Smooth muscle cell (in vitro differentiated cells): ENCODE data around the gene KCNG2. TPM values are rescaled to one million over a fixed set of nuclear protein-coding genes. Genes with fewer than 3 reads are reported as not detected.

Source experiments
- DNase-seq: peaks from one replicate; lab custom pipeline; 2025; ENCODE audit not compliant: unreplicated experiment; lab: John Stamatoyannopoulos, UW
- H2AFZ ChIP-seq: fragments of 200-600 bp; sonication (generic); 2 replicates; pipeline ENCODE4 v1.6.0; 2016; ENCODE audit warnings: antibody characterized with exemption, low read depth, mild to moderate bottlenecking
- H3F3A ChIP-seq: fragments of 200-600 bp; sonication (generic); 2 replicates; pipeline ENCODE4 v1.6.0; 2017; ENCODE audit warnings: antibody characterized with exemption, low read depth
- H3K27ac ChIP-seq: fragments of 200-600 bp; sonication (generic); 2 replicates; pipeline ENCODE4 v1.5.1; 2016; ENCODE audit warnings: low read depth, mild to moderate bottlenecking
- H3K27me3 ChIP-seq: fragments of 200-600 bp; sonication (generic); 2 replicates; pipeline ENCODE4 v1.6.1; 2016; ENCODE audit warnings: low read depth, mild to moderate bottlenecking
- H3K36me3 ChIP-seq: fragments of 200-600 bp; sonication (generic); 2 replicates; pipeline ENCODE4 v1.5.1; 2016; ENCODE audit warnings: low read depth
- H3K4me1 ChIP-seq: fragments of 200-600 bp; sonication (generic); 2 replicates; pipeline ENCODE4 v1.5.1; 2016; ENCODE audit warnings: low read depth
- H3K4me2 ChIP-seq: fragments of 200-600 bp; sonication (generic); 2 replicates; pipeline ENCODE4 v1.6.0; 2016; ENCODE audit warnings: mild to moderate bottlenecking
- H3K4me3 ChIP-seq: fragments of 200-600 bp; sonication (generic); 2 replicates; pipeline ENCODE4 v1.5.1; 2016; ENCODE audit warnings: mild to moderate bottlenecking
- H3K79me2 ChIP-seq: fragments of 200-600 bp; sonication (generic); 2 replicates; pipeline ENCODE4 v1.6.0; 2016; ENCODE audit warnings: low read depth, mild to moderate bottlenecking
- H3K9ac ChIP-seq: fragments of 200-600 bp; sonication (generic); 2 replicates; pipeline ENCODE4 v1.6.0; 2016; ENCODE audit warnings: low read depth
- H3K9me3 ChIP-seq: fragments of 200-600 bp; sonication (generic); replicated peaks from 2 replicates; pipeline ENCODE4 v1.5.1; 2016; ENCODE audit warnings: low read depth
- H4K20me1 ChIP-seq: fragments of 200-600 bp; sonication (generic); 2 replicates; pipeline ENCODE4 v1.6.0; 2016; ENCODE audit warnings: low read depth
- WGBS: methylation state at CpG from one replicate; pipeline ENCODE4 v1.1.7; 2016; ENCODE audit warnings: low lambda C conversion rate; 5-methylcytosine and 5-hydroxymethylcytosine counted together
- polyA plus RNA-seq: library from polyadenylated mRNA; unstranded; fragments of >200 nt; fragmentation: Nextera tagmentation; extraction: Ambion mirVana; gene quantifications from 2 replicates; pipeline ENCODE4 v1.2.1, GENCODE V29; 2016
- total RNA-seq: library from RNA; depleted of rRNA; stranded (reverse); fragments of >200 nt; gene quantifications from 2 replicates; pipeline ENCODE4 v1.2.3, GENCODE V29; 2014
- TF ChIP-seq, protein P1 (sequence below): fragments of 200-600 bp; sonication (generic); IDR thresholded peaks from 2 replicates; pipeline ENCODE4 v1.5.1; 2017; ENCODE audit warnings: borderline replicate concordance, mild to moderate bottlenecking, antibody characterized with exemption; ENCODE audit not compliant: insufficient read depth, poor library complexity, severe bottlenecking

Gene KCNG2
- total and polyA plus RNA-seq, 2 experiments from 2014 or later = 0.17 TPM; not detected in 1

DNA sequence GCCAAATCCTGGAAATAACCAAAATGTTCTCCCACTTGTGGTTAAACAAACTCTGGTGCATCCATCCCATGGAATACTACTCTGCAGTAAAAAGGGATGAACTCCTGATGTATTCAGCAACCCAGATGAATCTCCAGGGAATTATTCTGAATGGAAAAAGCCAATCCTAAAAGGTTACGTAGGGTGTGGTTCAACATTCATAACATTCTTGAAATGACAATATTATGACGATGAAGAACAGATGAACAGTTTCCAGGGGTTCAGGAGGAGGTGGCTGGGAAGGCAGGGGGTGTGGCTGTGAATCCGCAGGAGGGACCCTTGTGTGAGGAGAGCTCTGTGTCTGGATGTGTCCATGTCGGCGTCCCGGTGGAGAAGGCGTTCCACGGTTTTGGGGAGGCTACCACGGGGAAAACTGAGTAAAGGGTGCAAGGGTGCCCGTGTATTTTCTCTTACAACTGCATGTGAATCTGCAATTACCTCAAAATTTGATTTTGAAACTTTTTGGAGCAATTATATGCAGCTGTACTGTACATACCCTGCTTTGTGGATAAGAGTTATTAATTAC is 47.3 kb downstream of the KCNG2 start:
- WGBS = 89% methylated on average over 10 of the region's 10 CpGs
- H3K27ac ChIP-seq = no peak overlapping the region
- H3K4me3 ChIP-seq = no peak overlapping the region
- H3K27me3 ChIP-seq = no peaks in the 10 kb centered on the region
- no peak overlapping the region for H3K9ac ChIP-seq
- no peaks in the 10 kb centered on the region for H3K9me3 ChIP-seq
- H2AFZ ChIP-seq = no peak overlapping the region
- no peaks in the 10 kb centered on the region for H3K79me2 ChIP-seq
- TF ChIP-seq, protein P1, sequence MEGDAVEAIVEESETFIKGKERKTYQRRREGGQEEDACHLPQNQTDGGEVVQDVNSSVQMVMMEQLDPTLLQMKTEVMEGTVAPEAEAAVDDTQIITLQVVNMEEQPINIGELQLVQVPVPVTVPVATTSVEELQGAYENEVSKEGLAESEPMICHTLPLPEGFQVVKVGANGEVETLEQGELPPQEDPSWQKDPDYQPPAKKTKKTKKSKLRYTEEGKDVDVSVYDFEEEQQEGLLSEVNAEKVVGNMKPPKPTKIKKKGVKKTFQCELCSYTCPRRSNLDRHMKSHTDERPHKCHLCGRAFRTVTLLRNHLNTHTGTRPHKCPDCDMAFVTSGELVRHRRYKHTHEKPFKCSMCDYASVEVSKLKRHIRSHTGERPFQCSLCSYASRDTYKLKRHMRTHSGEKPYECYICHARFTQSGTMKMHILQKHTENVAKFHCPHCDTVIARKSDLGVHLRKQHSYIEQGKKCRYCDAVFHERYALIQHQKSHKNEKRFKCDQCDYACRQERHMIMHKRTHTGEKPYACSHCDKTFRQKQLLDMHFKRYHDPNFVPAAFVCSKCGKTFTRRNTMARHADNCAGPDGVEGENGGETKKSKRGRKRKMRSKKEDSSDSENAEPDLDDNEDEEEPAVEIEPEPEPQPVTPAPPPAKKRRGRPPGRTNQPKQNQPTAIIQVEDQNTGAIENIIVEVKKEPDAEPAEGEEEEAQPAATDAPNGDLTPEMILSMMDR = no peak
- H3K36me3 ChIP-seq = no peaks in the 10 kb centered on the region
- no peaks in the 10 kb centered on the region for H3K4me1 ChIP-seq
- no peak for DNase-seq
- H3K4me2 ChIP-seq = no peak overlapping the region
- no peaks in the 10 kb centered on the region for H4K20me1 ChIP-seq
- no peaks in the 10 kb centered on the region for H3F3A ChIP-seq

DNA sequence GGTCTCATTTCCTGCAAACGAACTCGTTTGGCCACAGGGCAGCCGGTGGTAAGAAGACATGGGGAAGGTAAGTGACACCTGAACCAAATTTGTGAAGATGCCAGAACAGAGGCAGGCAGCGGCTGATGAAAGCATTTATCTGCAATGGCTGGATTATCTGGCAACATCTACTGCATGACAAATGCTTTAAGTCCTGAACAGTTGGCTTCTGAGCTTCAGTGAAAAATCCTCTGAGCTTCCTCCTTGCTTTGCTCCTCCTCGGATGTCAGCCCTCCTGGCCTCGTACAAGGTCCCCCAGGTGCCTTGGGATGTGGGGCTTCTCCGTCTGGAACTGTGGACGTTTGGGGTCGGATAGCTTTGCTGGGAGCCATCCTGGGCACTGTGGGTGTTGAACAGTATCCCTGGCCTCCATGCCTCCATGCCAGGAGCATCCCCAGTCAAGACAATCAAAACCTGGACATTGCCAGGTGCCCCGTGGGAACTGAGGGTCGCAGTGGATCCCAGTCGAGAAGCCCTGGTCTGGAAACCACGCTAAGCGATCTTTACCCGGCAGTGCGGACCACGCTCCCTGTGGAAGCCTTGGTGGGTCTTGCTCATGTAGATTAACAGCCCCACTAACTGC is 49.3 kb downstream of the KCNG2 start:
- Histone ChIP-seq H3K27ac (no peak overlapping the region), H3K27me3 (no peaks in the 10 kb centered on the region), H3K4me2 (no peak overlapping the region), H4K20me1 (no peaks in the 10 kb centered on the region), H3K4me1 (no peaks in the 10 kb centered on the region), H3K36me3 (no peaks in the 10 kb centered on the region), H3K4me3 (no peak overlapping the region), H3F3A (no peaks in the 10 kb centered on the region), H3K79me2 (no peaks in the 10 kb centered on the region), H2AFZ (no peak overlapping the region), H3K9me3 (no peaks in the 10 kb centered on the region), H3K9ac (no peak overlapping the region)
- 92% methylated on average over 17 of the region's 17 CpGs for WGBS
- TF ChIP-seq, protein P1 = no peak
- DNase-seq = no peak

DNA sequence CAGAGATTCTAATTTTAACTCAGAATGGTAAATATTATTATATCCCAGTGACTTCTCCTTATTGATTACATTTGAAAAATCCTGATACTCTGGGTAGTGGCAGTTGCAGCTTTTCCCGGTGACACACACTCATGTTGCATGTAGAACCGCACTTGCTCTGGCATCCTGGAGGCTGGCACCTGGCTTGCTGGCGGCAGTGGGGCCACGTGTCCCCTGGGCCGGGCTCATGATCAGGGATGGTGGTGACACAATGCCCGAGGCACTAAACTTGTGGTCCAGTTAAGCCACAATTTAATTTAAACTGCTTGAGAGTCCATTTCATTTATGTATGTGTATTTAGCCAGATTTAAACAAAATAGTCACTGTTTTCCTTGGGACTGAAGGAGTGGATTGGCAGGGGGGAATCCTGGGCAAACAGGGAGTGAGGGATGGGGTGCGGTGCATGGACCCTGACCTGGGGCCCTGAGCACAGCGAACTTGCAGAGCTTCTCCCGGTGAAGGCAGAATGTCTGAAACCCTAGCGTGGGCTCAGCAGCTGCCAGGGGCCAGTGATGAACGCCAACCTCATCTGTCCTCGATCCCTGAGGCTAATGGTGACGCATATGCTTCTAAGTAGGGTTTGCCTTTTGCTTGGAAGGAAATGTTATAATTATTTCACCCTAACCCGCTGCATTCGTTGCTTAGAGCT is 50.0 kb downstream of the KCNG2 start:
- no peak overlapping the region for H3K4me3 ChIP-seq
- H3K79me2 ChIP-seq = no peaks in the 10 kb centered on the region
- H3K27ac ChIP-seq = no peak overlapping the region
- 95% methylated on average over 15 of the region's 15 CpGs for WGBS
- no peaks in the 10 kb centered on the region for H3F3A ChIP-seq
- TF ChIP-seq, protein P1 = no peak
- no peaks in the 10 kb centered on the region for H3K4me1 ChIP-seq
- no peak overlapping the region for H3K4me2 ChIP-seq
- H3K36me3 ChIP-seq = no peaks in the 10 kb centered on the region
- DNase-seq = no peak
- no peaks in the 10 kb centered on the region for H3K9me3 ChIP-seq
- no peaks in the 10 kb centered on the region for H4K20me1 ChIP-seq
- no peak overlapping the region for H3K9ac ChIP-seq
- H3K27me3 ChIP-seq = no peaks in the 10 kb centered on the region
- H2AFZ ChIP-seq = no peak overlapping the region
